Measurements from ENCODE around the gene NPAS2. TPM values are rescaled to one million over a fixed set of nuclear protein-coding genes. Genes with fewer than 3 reads are reported as not detected.

NPAS2 gene
- total RNA-seq, 6 donors from 2014 or later: 13.8 to 52.5 (median 23.0) TPM

DNA sequence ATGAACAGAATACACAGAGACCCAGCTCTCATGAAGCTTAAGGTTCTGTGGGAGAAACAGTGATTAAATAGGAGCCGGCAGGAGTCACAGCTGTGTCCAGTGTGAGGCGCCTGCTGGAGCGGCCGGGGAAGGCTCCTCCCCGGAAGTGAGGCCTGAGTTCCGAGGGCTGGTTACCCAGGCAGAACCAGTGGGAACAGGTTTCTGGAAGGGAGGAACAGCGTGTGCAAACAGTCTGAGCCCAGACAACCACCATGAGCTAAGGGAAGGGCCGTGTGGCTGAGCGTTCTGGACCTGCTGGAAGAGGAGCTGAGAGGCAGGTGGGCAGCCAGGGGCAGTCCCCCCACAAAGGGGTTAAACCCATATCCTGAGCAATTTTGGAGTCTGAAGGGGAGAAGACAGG is 26.0 kb upstream of the NPAS2 start:
- no peaks in the 10 kb centered on the region for H3K27me3 ChIP-seq
- 82% methylated on average over 9 of the region's 9 CpGs for WGBS, 2 donors
- DNase-seq: peak in 1 of 2 donors; percentile 42
- TF ChIP-seq POLR2AphosphoS5 (IDR thresholded peaks at IDR 0.05) (no peak), EP300 (IDR thresholded peaks at IDR 0.05) (no peak), POLR2A (IDR thresholded peaks at IDR 0.05) (no peak)
- TF ChIP-seq, protein P1, sequence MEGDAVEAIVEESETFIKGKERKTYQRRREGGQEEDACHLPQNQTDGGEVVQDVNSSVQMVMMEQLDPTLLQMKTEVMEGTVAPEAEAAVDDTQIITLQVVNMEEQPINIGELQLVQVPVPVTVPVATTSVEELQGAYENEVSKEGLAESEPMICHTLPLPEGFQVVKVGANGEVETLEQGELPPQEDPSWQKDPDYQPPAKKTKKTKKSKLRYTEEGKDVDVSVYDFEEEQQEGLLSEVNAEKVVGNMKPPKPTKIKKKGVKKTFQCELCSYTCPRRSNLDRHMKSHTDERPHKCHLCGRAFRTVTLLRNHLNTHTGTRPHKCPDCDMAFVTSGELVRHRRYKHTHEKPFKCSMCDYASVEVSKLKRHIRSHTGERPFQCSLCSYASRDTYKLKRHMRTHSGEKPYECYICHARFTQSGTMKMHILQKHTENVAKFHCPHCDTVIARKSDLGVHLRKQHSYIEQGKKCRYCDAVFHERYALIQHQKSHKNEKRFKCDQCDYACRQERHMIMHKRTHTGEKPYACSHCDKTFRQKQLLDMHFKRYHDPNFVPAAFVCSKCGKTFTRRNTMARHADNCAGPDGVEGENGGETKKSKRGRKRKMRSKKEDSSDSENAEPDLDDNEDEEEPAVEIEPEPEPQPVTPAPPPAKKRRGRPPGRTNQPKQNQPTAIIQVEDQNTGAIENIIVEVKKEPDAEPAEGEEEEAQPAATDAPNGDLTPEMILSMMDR (IDR thresholded peaks at IDR 0.05): no peak
- no peaks in the 10 kb centered on the region for H3K4me1 ChIP-seq
- no peak overlapping the region for H3K4me3 ChIP-seq
- no peaks in the 10 kb centered on the region for H3K36me3 ChIP-seq
- no peak for ATAC-seq (ENCODE audit: low FRiP score in 2 of 2)
- no peak overlapping the region for H3K27ac ChIP-seq
- no peaks in the 10 kb centered on the region for H3K9me3 ChIP-seq

DNA sequence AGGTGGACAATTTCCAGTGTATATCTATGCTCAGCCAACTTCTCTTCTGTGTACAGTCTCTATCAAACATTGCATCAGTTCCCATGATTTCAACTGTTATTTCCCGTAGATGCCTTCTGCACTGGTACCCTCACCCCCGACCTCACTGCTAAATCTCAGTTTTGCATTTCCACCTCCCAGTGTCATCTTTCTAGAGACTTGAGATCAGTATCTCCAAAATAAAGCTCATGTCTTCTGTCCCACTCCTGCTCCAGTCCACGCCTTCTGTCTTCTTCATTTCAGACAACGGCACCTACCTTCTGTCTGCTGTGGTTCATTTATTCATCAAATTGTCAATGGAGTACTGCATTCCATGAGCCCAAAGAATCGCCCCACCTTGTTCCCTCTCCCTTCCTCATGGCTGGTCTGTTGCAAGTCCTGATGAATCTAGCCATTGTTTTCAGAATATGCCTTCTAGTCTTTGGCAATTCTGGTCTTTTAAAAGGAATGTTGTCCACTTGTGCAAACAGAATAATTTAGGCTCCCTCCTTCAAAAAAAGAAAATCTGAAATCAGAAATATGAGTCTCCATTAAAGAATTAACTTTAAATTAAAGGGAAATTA is 23.3 kb upstream of the NPAS2 start:
- Histone ChIP-seq H3K4me1 (no peaks in the 10 kb centered on the region), H3K9me3 (no peaks in the 10 kb centered on the region), H3K27ac (no peak overlapping the region), H3K27me3 (no peaks in the 10 kb centered on the region), H3K4me3 (no peak overlapping the region), H3K36me3 (no peaks in the 10 kb centered on the region)
- TF ChIP-seq POLR2A (IDR thresholded peaks at IDR 0.05) (no peak), POLR2AphosphoS5 (IDR thresholded peaks at IDR 0.05) (no peak), EP300 (IDR thresholded peaks at IDR 0.05) (no peak)
- TF ChIP-seq, protein P1 (IDR thresholded peaks at IDR 0.05): no peak
- ATAC-seq (ENCODE audit: low FRiP score in 2 of 2): no peak
- WGBS, 2 donors: 84 to 88% methylated on average over 5 of the region's 5 CpGs
- no peak for DNase-seq

DNA sequence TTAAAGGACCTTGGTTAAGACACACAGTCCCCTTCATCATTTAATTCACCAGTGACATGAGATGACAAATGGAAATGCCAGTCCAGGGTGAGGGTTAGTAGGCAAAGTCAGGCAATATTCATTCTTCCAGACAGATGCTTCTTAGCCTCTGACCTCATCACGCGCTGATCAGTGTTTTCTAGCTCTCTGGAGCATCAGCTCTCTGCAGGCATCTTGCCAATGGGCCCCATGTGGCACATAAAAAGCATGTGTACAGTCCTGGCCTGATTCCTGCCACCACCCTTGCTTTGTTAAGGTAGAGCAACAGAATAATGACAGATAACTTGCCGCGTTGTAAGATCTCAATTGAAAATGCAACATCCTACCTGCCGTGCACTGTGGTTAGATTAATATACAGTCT is 20.3 kb upstream of the NPAS2 start:
- 76 to 83% methylated on average over 5 of the region's 5 CpGs for WGBS, 2 donors
- no peaks in the 10 kb centered on the region for H3K9me3 ChIP-seq
- H3K36me3 ChIP-seq: no peaks in the 10 kb centered on the region
- no peak for ATAC-seq (ENCODE audit: low FRiP score in 2 of 2)
- H3K4me1 ChIP-seq: no peaks in the 10 kb centered on the region
- TF ChIP-seq POLR2A (IDR thresholded peaks at IDR 0.05) (no peak), POLR2AphosphoS5 (IDR thresholded peaks at IDR 0.05) (no peak), EP300 (IDR thresholded peaks at IDR 0.05) (no peak)
- TF ChIP-seq, protein P1 (IDR thresholded peaks at IDR 0.05): no peak
- H3K27ac ChIP-seq: no peak overlapping the region
- no peak overlapping the region for H3K4me3 ChIP-seq
- no peaks in the 10 kb centered on the region for H3K27me3 ChIP-seq
- DNase-seq: no peak

DNA sequence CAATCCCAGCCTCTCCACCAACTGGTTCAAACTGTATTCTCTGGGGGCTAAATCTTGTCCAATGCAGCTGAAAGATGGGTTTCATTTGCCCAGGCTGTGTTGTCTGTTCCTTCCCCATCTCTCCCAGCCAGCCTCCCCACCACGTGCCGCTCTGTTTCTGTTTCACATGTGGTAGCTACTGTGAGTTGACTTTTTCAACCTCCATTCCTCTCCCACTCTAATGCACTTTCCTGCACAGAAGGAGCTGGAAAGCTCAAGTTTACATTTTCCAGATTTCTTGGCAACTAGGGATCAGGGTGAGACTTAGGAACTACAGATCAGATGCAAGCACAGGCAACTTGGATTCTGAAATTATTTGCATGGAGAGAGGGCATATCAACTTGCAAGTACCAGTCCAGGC is 19.0 kb upstream of the NPAS2 start:
- peak overlapping the region in 1 of 4 donors; percentile 51 for H3K27ac ChIP-seq
- H3K4me1 ChIP-seq: no peaks in the 10 kb centered on the region
- DNase-seq (no peak), ATAC-seq (ENCODE audit: low FRiP score in 2 of 2) (no peak)
- H3K9me3 ChIP-seq: no peaks in the 10 kb centered on the region
- H3K4me3 ChIP-seq: no peak overlapping the region
- no peaks in the 10 kb centered on the region for H3K27me3 ChIP-seq
- 74 to 81% methylated on average over 2 of the region's 2 CpGs for WGBS, 2 donors
- TF ChIP-seq EP300 (IDR thresholded peaks at IDR 0.05) (no peak), POLR2A (IDR thresholded peaks at IDR 0.05) (no peak), POLR2AphosphoS5 (IDR thresholded peaks at IDR 0.05) (no peak)
- TF ChIP-seq, protein P1 (IDR thresholded peaks at IDR 0.05): no peak
- H3K36me3 ChIP-seq: no peaks in the 10 kb centered on the region

DNA sequence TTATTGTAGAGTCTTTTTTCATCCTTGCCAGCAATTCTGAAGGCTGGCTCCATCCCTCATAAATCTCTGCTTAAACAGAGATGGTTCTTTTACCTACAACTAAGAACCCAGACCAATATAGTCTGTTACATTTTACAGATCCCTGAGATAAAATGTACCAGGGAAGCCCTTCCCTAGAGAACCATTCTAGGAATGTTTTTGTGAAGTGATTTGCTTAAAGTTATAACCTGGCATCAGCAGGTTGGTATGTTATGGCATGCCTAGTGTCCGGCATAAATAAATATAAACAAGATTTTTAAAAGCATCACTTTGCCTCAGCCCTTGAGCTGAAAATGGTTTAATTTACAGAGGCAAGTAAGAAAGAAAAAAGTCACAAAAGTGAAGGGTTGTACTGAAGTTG is 18.5 kb upstream of the NPAS2 start:
- Histone ChIP-seq H3K36me3 (no peaks in the 10 kb centered on the region), H3K27me3 (no peaks in the 10 kb centered on the region), H3K9me3 (no peaks in the 10 kb centered on the region), H3K27ac (no peak overlapping the region), H3K4me1 (no peaks in the 10 kb centered on the region), H3K4me3 (no peak overlapping the region)
- ATAC-seq (ENCODE audit: low FRiP score in 2 of 2) (no peak), DNase-seq (no peak)
- TF ChIP-seq EP300 (IDR thresholded peaks at IDR 0.05) (no peak), POLR2A (IDR thresholded peaks at IDR 0.05) (no peak), POLR2AphosphoS5 (IDR thresholded peaks at IDR 0.05) (no peak)
- TF ChIP-seq, protein P1 (IDR thresholded peaks at IDR 0.05): no peak
- 77 to 83% methylated on average over 1 of the region's 1 CpG for WGBS, 2 donors

All from upper lobe of left lung (tissue), 6 donors.